Fibroblast of lung (primary cell): ENCODE data around the gene CMC2. TPM values are rescaled to one million over a fixed set of nuclear protein-coding genes. Genes with fewer than 3 reads are reported as not detected.

Experiments used
- DNase-seq, 2 donors: peaks; one replicate each; pipeline versions ENCODE4 v3.0.0 to v3.0.0-alpha.2; 2010; ENCODE audit warnings: low read depth in 2 of 2
- H2AFZ ChIP-seq: 2 replicates; pipeline ENCODE4 v1.5.1; 2012; ENCODE audit warnings: low read length, control low read depth, inconsistent platforms
- H3K27ac ChIP-seq: 2 replicates; pipeline ENCODE4 v1.5.1; 2011; ENCODE audit warnings: low read length, control low read depth; ENCODE audit not compliant: insufficient read depth
- H3K27me3 ChIP-seq: 2 replicates; pipeline ENCODE4 v1.5.1; 2011; ENCODE audit warnings: mild to moderate bottlenecking, low read length; ENCODE audit not compliant: control insufficient read depth, insufficient read depth
- H3K36me3 ChIP-seq: 2 replicates; pipeline ENCODE4 v1.5.1; 2011; ENCODE audit warnings: low read length; ENCODE audit not compliant: control insufficient read depth, insufficient read depth
- H3K4me1 ChIP-seq: 2 replicates; pipeline ENCODE4 v1.5.1; 2011; ENCODE audit warnings: low read length; ENCODE audit not compliant: control insufficient read depth, insufficient read depth; ENCODE audit errors: extremely low read depth
- H3K4me2 ChIP-seq: 2 replicates; pipeline ENCODE4 v1.5.1; 2011; ENCODE audit warnings: low read length, control low read depth; ENCODE audit not compliant: insufficient read depth; ENCODE audit errors: extremely low read depth
- H3K4me3 ChIP-seq, 4 experiments: fragments of 200-600 bp in 1 of 4; sonication (generic) in 1 of 4; replicated peaks in 1 of 4; 2 replicates each; pipeline ENCODE4 v1.5.1; 2011 to 2016; ENCODE audit warnings: low read length in 4 of 4, low read depth in 3 of 4, mild to moderate bottlenecking in 3 of 4, control low read depth in 2 of 4, inconsistent platforms in 1 of 4, mixed read lengths in 1 of 4; ENCODE audit not compliant: insufficient read depth in 1 of 4; ENCODE audit errors: control extremely low read depth in 1 of 4
- H3K79me2 ChIP-seq: 2 replicates; pipeline ENCODE4 v1.5.1; 2012; ENCODE audit warnings: mild to moderate bottlenecking, low read length, inconsistent platforms; ENCODE audit not compliant: control insufficient read depth, insufficient read depth
- H3K9ac ChIP-seq: 2 replicates; pipeline ENCODE4 v1.5.1; 2011; ENCODE audit warnings: mild to moderate bottlenecking, low read length, control low read depth; ENCODE audit not compliant: insufficient read depth
- H3K9me3 ChIP-seq: 2 replicates; pipeline ENCODE4 v1.5.1; 2012; ENCODE audit warnings: low read depth, low read length; ENCODE audit not compliant: control insufficient read depth, insufficient read depth
- H4K20me1 ChIP-seq: 2 replicates; pipeline ENCODE4 v1.5.1; 2011; ENCODE audit warnings: low read length; ENCODE audit not compliant: control insufficient read depth, insufficient read depth; ENCODE audit errors: extremely low read depth
- CTCF ChIP-seq, 2 donors: IDR thresholded peaks in 1 of 2; conservative IDR thresholded peaks in 1 of 2; 1 replicate in 1 of 2; 2 replicates in 1 of 2; pipeline ENCODE4 v1.5.1; 2011 to 2012; ENCODE audit warnings: low read length in 2 of 2, control low read depth in 1 of 2, inconsistent platforms in 1 of 2, low read depth in 1 of 2, mild to moderate bottlenecking in 1 of 2
- EZH2 ChIP-seq: IDR thresholded peaks from 2 replicates; pipeline ENCODE4 v1.5.1; 2012; ENCODE audit warnings: low read length, control low read depth, mild to moderate bottlenecking; ENCODE audit errors: missing control alignments
- polyA plus RNA-seq, 2 donors: library from polyadenylated mRNA; depleted of rRNA in 1 of 2; stranded (reverse) in 1 of 2; unstranded in 1 of 2; fragments of >200 nt; gene quantifications; 2 replicates each; pipeline ENCODE4 v1.2.1, GENCODE V29; 2011 to 2012; ENCODE audit warnings: missing spikeins in 1 of 2
- total RNA-seq: library from RNA; depleted of rRNA; stranded (reverse); fragments of >200 nt; gene quantifications from 2 replicates; pipeline ENCODE4 v1.2.1, GENCODE V29; 2014

The CMC2 gene
- total and polyA plus RNA-seq, 2 donors (not counting 1 experiment from before 2014, with no cell fraction given), result 70.5 to 77.3 TPM

DNA sequence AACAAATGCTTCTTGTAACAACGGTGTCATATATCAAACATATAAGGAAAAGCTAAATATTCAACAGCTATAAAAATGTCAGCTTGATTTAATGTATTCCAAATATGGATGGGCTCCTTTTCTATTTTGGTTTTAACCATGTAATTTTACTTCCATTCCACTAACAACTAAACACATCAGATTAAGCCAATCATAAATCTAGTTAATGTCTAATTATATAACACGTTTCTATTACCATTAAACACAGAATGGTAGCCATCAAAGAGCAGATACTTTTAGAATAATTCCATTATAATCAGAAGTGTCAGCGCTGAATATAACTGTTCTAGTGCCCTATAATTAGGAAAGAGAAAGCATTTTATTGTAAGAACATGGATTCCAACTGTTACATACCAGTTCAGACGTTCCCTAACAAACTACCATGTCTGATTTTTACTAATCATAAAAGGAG is 10.0 kb downstream of the CMC2 start:
- H3K36me3 ChIP-seq, result no peaks in the 10 kb centered on the region
- H3K27ac ChIP-seq, result no peak overlapping the region
- no peak overlapping the region for H2AFZ ChIP-seq
- TF ChIP-seq CTCF (conservative IDR thresholded peaks at IDR 0.05 in 1 of 2, IDR thresholded peaks at IDR 0.05 in 1 of 2; ENCODE audit: low read depth in 1 of 2, low read length in 2 of 2), result no peak
- TF ChIP-seq EZH2, result no peak
- H3K79me2 ChIP-seq, result peaks cover 82% of the 10 kb centered on the region
- no peaks in the 10 kb centered on the region for H3K27me3 ChIP-seq
- H3K4me2 ChIP-seq, result peak overlapping the region; percentile 9
- DNase-seq, result peak in 1 of 2 donors; percentile 1
- no peaks in the 10 kb centered on the region for H3K9me3 ChIP-seq
- H3K4me1 ChIP-seq, result peaks cover 10% of the 10 kb centered on the region
- no peaks in the 10 kb centered on the region for H4K20me1 ChIP-seq
- peak overlapping the region in 1 of 4 experiments; percentile 28 for H3K4me3 ChIP-seq
- H3K9ac ChIP-seq, result no peak overlapping the region

- Histone ChIP-seq H3K4me1 (peaks cover 10% of the 10 kb centered on the region), H3K27ac (no peak overlapping the region), H4K20me1 (no peaks in the 10 kb centered on the region), H3K27me3 (no peaks in the 10 kb centered on the region), H3K9ac (no peak overlapping the region), H3K79me2 (peaks cover 73% of the 10 kb centered on the region), H2AFZ (no peak overlapping the region), H3K36me3 (peaks cover 1% of the 10 kb centered on the region), H3K4me2 (no peak overlapping the region), H3K9me3 (no peaks in the 10 kb centered on the region), H3K4me3 (no peak overlapping the region)
- TF ChIP-seq EZH2, result no peak
- TF ChIP-seq CTCF (conservative IDR thresholded peaks at IDR 0.05 in 1 of 2, IDR thresholded peaks at IDR 0.05 in 1 of 2; ENCODE audit: low read depth in 1 of 2, low read length in 2 of 2), result no peak
- DNase-seq, result peak; percentile 11 to 55
Observed at GRCh38 chr16:80994451-80994850, 12.2 kb downstream of the CMC2 start.

DNA sequence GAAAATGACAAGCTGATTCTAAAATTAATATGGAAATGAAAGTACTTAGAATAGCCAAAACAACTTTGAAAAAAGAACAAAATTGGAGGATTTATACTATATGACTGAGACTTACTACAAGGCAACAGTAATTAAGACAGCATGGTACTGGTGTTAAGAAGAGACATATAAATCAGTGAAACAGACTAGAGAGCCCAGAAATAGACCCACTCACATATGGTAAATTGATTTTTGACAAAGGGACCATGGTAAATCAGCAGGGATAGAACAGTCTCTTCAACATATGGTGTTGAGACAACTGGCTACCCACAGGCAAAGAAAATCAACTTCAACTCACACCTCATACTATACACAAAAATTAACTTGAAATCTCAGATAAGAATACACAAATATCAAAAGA is 12.9 kb downstream of the CMC2 start:
- Histone ChIP-seq H3K4me1 (peaks cover 10% of the 10 kb centered on the region), H3K9me3 (no peaks in the 10 kb centered on the region), H3K27ac (peak overlapping the region; percentile 62), H3K4me3 (peak overlapping the region in 1 of 4 experiments; percentile 49), H2AFZ (no peak overlapping the region), H3K4me2 (peak overlapping the region; percentile 54), H3K36me3 (peaks cover 1% of the 10 kb centered on the region), H3K27me3 (no peaks in the 10 kb centered on the region), H3K9ac (no peak overlapping the region), H3K79me2 (peaks cover 73% of the 10 kb centered on the region), H4K20me1 (no peaks in the 10 kb centered on the region)
- no peak for DNase-seq
- TF ChIP-seq CTCF (conservative IDR thresholded peaks at IDR 0.05 in 1 of 2, IDR thresholded peaks at IDR 0.05 in 1 of 2; ENCODE audit: low read depth in 1 of 2, low read length in 2 of 2) (no peak), EZH2 (no peak)
